Thoracic aorta (tissue), 2 donors: ENCODE measurements around the gene MDGA2. TPM values are rescaled to one million over a fixed set of nuclear protein-coding genes. Genes with fewer than 3 reads are reported as not detected.

Experiments used
- ATAC-seq: fragments of 150-250 bp; one replicate; pipeline ENCODE4 v1.8.0; 2017; ENCODE audit warnings: low read depth; ENCODE audit not compliant: insufficient number of reproducible peaks, low FRiP score
- DNase-seq: peaks from one replicate; pipeline ENCODE4 v3.0.0-alpha.2; 2020; ENCODE audit warnings: low spot score
- H3K27ac ChIP-seq, 2 donors: fragments of 200-600 bp; sonication (generic); 1 replicate in 1 of 2; 2 replicates in 1 of 2; pipeline ENCODE4 v1.5.1; 2016; ENCODE audit warnings: mild to moderate bottlenecking in 2 of 2, moderate library complexity in 2 of 2
- H3K27me3 ChIP-seq: fragments of 200-600 bp; sonication (generic); replicated peaks from 2 replicates; pipeline ENCODE4 v1.6.0; 2016; ENCODE audit warnings: mild to moderate bottlenecking; ENCODE audit not compliant: insufficient read depth
- H3K36me3 ChIP-seq: fragments of 200-600 bp; sonication (generic); one replicate; pipeline ENCODE4 v1.5.1; 2016
- H3K4me1 ChIP-seq, 2 donors: fragments of 200-600 bp; sonication (generic); 1 replicate in 1 of 2; 2 replicates in 1 of 2; pipeline versions ENCODE4 v1.5.1 to v1.6.0; 2016; ENCODE audit warnings: low read depth in 2 of 2, mild to moderate bottlenecking in 1 of 2; ENCODE audit not compliant: control insufficient read depth in 1 of 2
- H3K4me3 ChIP-seq: fragments of 200-600 bp; sonication (generic); 2 replicates; pipeline ENCODE4 v1.5.1; 2016; ENCODE audit warnings: mild to moderate bottlenecking
- H3K9me3 ChIP-seq: fragments of 200-600 bp; sonication (generic); 2 replicates; pipeline ENCODE4 v1.5.1; 2016
- CTCF ChIP-seq: fragments of 200-600 bp; sonication (generic); IDR thresholded peaks from one replicate; pipeline ENCODE4 v1.5.1; 2019; ENCODE audit warnings: antibody characterized with exemption
- total RNA-seq, 2 donors: library from RNA; depleted of rRNA; stranded (reverse); fragments of >200 nt; gene quantifications; one replicate each; pipeline versions ENCODE4 v1.1.0 to v1.2.3, GENCODE V29; 2016

MDGA2 gene
- total RNA-seq, 2 donors from 2014 or later: not detected

DNA sequence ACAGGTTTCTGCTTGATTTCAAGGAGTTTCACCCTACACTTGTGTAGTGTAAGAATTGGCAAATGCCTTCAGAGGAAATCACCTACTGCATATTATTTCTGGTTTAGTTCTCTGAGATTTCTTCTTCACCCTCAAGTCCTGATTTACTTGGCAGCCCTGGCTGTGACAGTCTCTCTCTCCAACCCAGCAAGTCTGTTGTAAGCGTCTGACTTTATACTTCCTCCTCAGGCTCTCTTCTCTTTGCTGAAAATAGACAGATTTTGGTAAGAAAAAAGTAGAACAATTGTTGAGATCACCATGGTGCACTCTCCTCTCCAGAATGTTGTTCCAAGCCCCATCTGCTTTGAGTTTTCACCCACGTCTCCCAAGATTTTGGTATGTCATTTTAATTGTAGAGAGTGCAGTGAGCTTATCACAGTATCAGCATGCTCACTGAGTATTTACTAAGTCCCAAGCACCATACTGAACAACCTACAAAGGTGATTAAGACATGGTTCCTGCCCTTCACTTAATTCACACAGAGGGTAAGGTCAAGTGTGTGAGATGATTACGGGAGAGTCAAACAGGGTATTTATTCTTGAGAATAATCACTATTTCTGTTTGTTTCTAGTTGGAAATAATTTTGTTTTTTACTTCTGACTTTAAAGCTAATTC, 148.7 kb downstream of the MDGA2 start:
- H3K9me3 ChIP-seq: no peaks in the 10 kb centered on the region
- H3K27ac ChIP-seq: no peak overlapping the region
- ATAC-seq: no peak
- DNase-seq: no peak
- no peaks in the 10 kb centered on the region for H3K27me3 ChIP-seq
- no peak for TF ChIP-seq CTCF
- H3K4me3 ChIP-seq: no peak overlapping the region
- no peaks in the 10 kb centered on the region for H3K4me1 ChIP-seq
- no peaks in the 10 kb centered on the region for H3K36me3 ChIP-seq

- no peak for ATAC-seq
- Histone ChIP-seq H3K4me3 (no peak overlapping the region), H3K36me3 (no peaks in the 10 kb centered on the region), H3K27ac (no peak overlapping the region), H3K9me3 (no peaks in the 10 kb centered on the region), H3K4me1 (no peaks in the 10 kb centered on the region), H3K27me3 (no peaks in the 10 kb centered on the region)
- no peak for TF ChIP-seq CTCF
- no peak for DNase-seq
Measured at GRCh38 chr14:47524524-47524923, 150.9 kb downstream of the MDGA2 start.

GRCh38 chr14:47520382-47520781, 155.0 kb downstream of the MDGA2 start:
- H3K4me3 ChIP-seq: no peak overlapping the region
- H3K4me1 ChIP-seq: no peaks in the 10 kb centered on the region
- no peak for DNase-seq
- no peak for ATAC-seq
- no peak overlapping the region for H3K27ac ChIP-seq
- no peak for TF ChIP-seq CTCF
- H3K36me3 ChIP-seq: no peaks in the 10 kb centered on the region
- no peaks in the 10 kb centered on the region for H3K9me3 ChIP-seq
- no peaks in the 10 kb centered on the region for H3K27me3 ChIP-seq

- no peak for DNase-seq
- Histone ChIP-seq H3K4me1 (no peaks in the 10 kb centered on the region), H3K36me3 (no peaks in the 10 kb centered on the region), H3K4me3 (no peak overlapping the region), H3K9me3 (no peaks in the 10 kb centered on the region), H3K27ac (no peak overlapping the region), H3K27me3 (no peaks in the 10 kb centered on the region)
- no peak for ATAC-seq
- no peak for TF ChIP-seq CTCF
Measured at GRCh38 chr14:47511829-47512228, 163.6 kb downstream of the MDGA2 start.

DNA sequence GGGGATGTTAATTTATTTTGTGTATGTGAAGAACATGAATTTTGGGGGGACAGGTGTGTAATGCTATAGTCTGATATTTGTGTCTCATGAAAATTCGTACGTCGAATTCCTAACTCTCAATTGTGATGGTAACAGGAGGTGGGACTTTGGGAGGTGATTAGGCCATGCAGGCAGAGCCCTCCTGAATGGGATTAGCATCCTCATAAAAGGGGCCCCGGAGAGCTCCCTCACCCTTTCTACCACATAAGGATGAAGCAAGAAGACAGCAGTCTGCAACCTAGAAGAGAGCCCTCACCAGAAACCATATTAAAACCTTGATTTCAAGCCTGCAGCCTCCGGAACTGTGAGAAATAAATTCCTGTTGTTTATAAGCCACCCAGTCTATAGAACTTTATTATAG, 165.4 kb downstream of the MDGA2 start:
- Histone ChIP-seq H3K27ac (no peak overlapping the region), H3K36me3 (no peaks in the 10 kb centered on the region), H3K9me3 (no peaks in the 10 kb centered on the region), H3K4me3 (no peak overlapping the region), H3K27me3 (no peaks in the 10 kb centered on the region), H3K4me1 (no peaks in the 10 kb centered on the region)
- no peak for DNase-seq
- no peak for TF ChIP-seq CTCF
- ATAC-seq: no peak
